PC-3 (cell line): Measurements from ENCODE around the gene MRPL49. TPM values are rescaled to one million over a fixed set of nuclear protein-coding genes. Genes with fewer than 3 reads are reported as not detected.
"Not testable (repeated sequence)": the region's sequence is repeated elsewhere in the genome, so short reads cannot be mapped to it uniquely, and the experiment has no call there.

Experiments used
- ATAC-seq: fragments of 200-7000 bp; cut with Tn5 transposase; 2 replicates; pipeline ENCODE4 v1.9.1; 2020; ENCODE audit warnings: mild to moderate bottlenecking, moderate library complexity
- BruUV-seq: library from RNA; stranded (reverse); fragments of 400-500 nt; replicated peaks from 2 replicates; lab custom pipeline; 2021; lab: Mats Ljungman, UMichigan
- CTCF ChIA-PET: fragments of 300-600 bp; sonication (Branson Sonifier 250); formaldehyde crosslinking; loops from one replicate; lab custom pipeline; 2022; ENCODE audit warnings: antibody characterized with exemption; lab: Charles Lee
- POLR2A ChIA-PET: fragments of 300-600 bp; sonication (Branson Sonifier 250); formaldehyde crosslinking; loops from one replicate; lab custom pipeline; 2022; ENCODE audit warnings: antibody characterized with exemption; ENCODE audit not compliant: unreplicated experiment; lab: Charles Lee
- DNase-seq: peaks from one replicate; pipeline ENCODE4 v3.0.0-alpha.2; 2015
- H2AFZ ChIP-seq: fragments of 300-600 bp; sonication (generic); 2 replicates; pipeline ENCODE4 v1.6.0; 2016; ENCODE audit warnings: antibody characterized with exemption, low read length
- H3F3A ChIP-seq: fragments of 300-600 bp; sonication (generic); one replicate; pipeline ENCODE4 v1.6.0; 2017; ENCODE audit warnings: antibody characterized with exemption, low read length, control low read depth, mild to moderate bottlenecking; ENCODE audit not compliant: unreplicated experiment
- H3K27ac ChIP-seq: fragments of 300-600 bp; sonication (generic); 2 replicates; pipeline ENCODE4 v1.5.1; 2016; ENCODE audit warnings: mild to moderate bottlenecking, low read length
- H3K27me3 ChIP-seq: fragments of 300-600 bp; sonication (generic); 2 replicates; pipeline ENCODE4 v1.6.1; 2016; ENCODE audit warnings: low read length, mixed read lengths
- H3K36me3 ChIP-seq: fragments of 300-600 bp; sonication (generic); 2 replicates; pipeline ENCODE4 v1.6.1; 2016; ENCODE audit warnings: low read depth, mixed run types, low read length, mixed read lengths
- H3K4me1 ChIP-seq: fragments of 300-600 bp; sonication (generic); 2 replicates; pipeline ENCODE4 v1.5.1; 2016; ENCODE audit warnings: low read length; ENCODE audit not compliant: insufficient read depth
- H3K4me2 ChIP-seq: fragments of 300-600 bp; sonication (generic); 2 replicates; pipeline ENCODE4 v1.6.0; 2016; ENCODE audit warnings: low read length
- H3K4me3 ChIP-seq: fragments of 300-600 bp; sonication (generic); 2 replicates; pipeline ENCODE4 v1.5.1; 2016; ENCODE audit warnings: mild to moderate bottlenecking, low read length, mixed read lengths
- H3K79me2 ChIP-seq: fragments of 300-600 bp; sonication (generic); 2 replicates; pipeline ENCODE4 v1.6.1; 2017; ENCODE audit warnings: low read length, mixed read lengths
- H3K9ac ChIP-seq: fragments of 300-600 bp; sonication (generic); 2 replicates; pipeline ENCODE4 v1.6.0; 2016; ENCODE audit warnings: mild to moderate bottlenecking, low read length
- H3K9me2 ChIP-seq: fragments of 300-600 bp; sonication (generic); replicated peaks from 2 replicates; pipeline ENCODE4 v1.6.1; 2016; ENCODE audit warnings: mixed run types, low read length, mixed read lengths
- H3K9me3 ChIP-seq: fragments of 300-600 bp; sonication (generic); 2 replicates; pipeline ENCODE4 v1.6.1; 2016; ENCODE audit warnings: low read length, mixed read lengths
- H4K20me1 ChIP-seq: fragments of 300-600 bp; sonication (generic); 2 replicates; pipeline ENCODE4 v1.6.1; 2016; ENCODE audit warnings: low read length, mixed read lengths
- CTCF ChIP-seq: fragments of 300-600 bp; sonication (generic); conservative IDR thresholded peaks from 2 replicates; pipeline ENCODE4 v1.5.1; 2017; ENCODE audit warnings: antibody characterized with exemption, low read depth, mild to moderate bottlenecking, low read length
- EZH2 ChIP-seq: fragments of 300-600 bp; sonication (generic); IDR thresholded peaks from one replicate; pipeline ENCODE4 v1.6.1; 2017; ENCODE audit warnings: antibody characterized with exemption, mild to moderate bottlenecking, low read length; ENCODE audit not compliant: unreplicated experiment
- EZH2phosphoT487 ChIP-seq: fragments of 300-600 bp; sonication (generic); IDR thresholded peaks from 2 replicates; pipeline ENCODE4 v1.6.1; 2018; ENCODE audit warnings: mild to moderate bottlenecking, antibody characterized with exemption, low read length, borderline replicate concordance
- intact Hi-C: fragments of 100-400 bp; cut with micrococcal nuclease; formaldehyde crosslinking; loops from 2 replicates; pipeline ENCODE4 v1.9.0; 2023
- total RNA-seq: library from RNA; depleted of rRNA; stranded (reverse); fragments of >200 nt; gene quantifications from 2 replicates; pipeline ENCODE4 v1.2.3, GENCODE V29; 2014

MRPL49 gene
- total RNA-seq, 1 experiment from 2014 or later, result 163 TPM

GRCh38 chr11:65117206-65118096, 4.7 kb upstream of the MRPL49 start, which contains the start of gene ZNHIT2:
TSS of gene ZNHIT2 (minus strand) at chr11:65117701. CDS start at chr11:65117653, 48 bp downstream.
- CTCF ChIA-PET, result interaction anchor here (0.7 kb wide), 1 partner anchor 264 kb away, joined by 3 read pairs; no protein-coding TSS in a partner anchor
- Histone ChIP-seq H3K27ac (peak within 1 kb of the TSS; percentile 74), H4K20me1 (0 out of 2 replicates have a peak, but pooled peaks cover 3% of the 10 kb centered on the region), H3K9ac (peak within 1 kb of the TSS; percentile 94), H3K4me2 (peak within 1 kb of the TSS; percentile 86), H3F3A (peaks cover 20% of the 10 kb centered on the region), H3K36me3 (peaks cover 20% of the 10 kb centered on the region), H3K79me2 (peaks cover 51% of the 10 kb centered on the region), H2AFZ (peak within 1 kb of the TSS; percentile 39), H3K9me2 (no peaks in the 10 kb centered on the region), H3K4me3 (peak within 1 kb of the TSS; percentile 77), H3K27me3 (no peaks in the 10 kb centered on the region), H3K4me1 (peaks cover 30% of the 10 kb centered on the region), H3K9me3 (no peaks in the 10 kb centered on the region)
- TF ChIP-seq EZH2 (no peak), CTCF (peak; percentile 97)
- intact Hi-C loops, result loop anchor here (1.0 to 2.0 kb wide), 4 partner anchors 21 to 137 kb away; partner anchors contain the start of genes CAPN1 and VPS51
- BruUV-seq, result no TSS peak
- ATAC-seq (peak; percentile 59), DNase-seq (peak; percentile 100)
- POLR2A ChIA-PET, result interaction anchor here (0.6 kb wide), 2 partner anchors 602 to 882 kb away, joined by 3 to 4 read pairs; no protein-coding TSS in a partner anchor

- intact Hi-C loops, result no loop called here
- TF ChIP-seq EZH2phosphoT487, result no peak
- no peak; the same call in 1 of the 2 replicates for TF ChIP-seq CTCF
- TF ChIP-seq EZH2, result no peak
- ATAC-seq, result no peak
- DNase-seq, result no peak
- Histone ChIP-seq H3K79me2 (peaks cover 59% of the 10 kb centered on the region), H3K27ac (no peak overlapping the region), H3K9me2 (no peaks in the 10 kb centered on the region), H4K20me1 (0 out of 2 replicates have a peak, but pooled peaks cover 3% of the 10 kb centered on the region), H3K4me2 (no peak overlapping the region), H3K9me3 (no peaks in the 10 kb centered on the region), H3F3A (peaks cover 20% of the 10 kb centered on the region), H3K9ac (no peak overlapping the region), H3K27me3 (no peaks in the 10 kb centered on the region), H3K4me1 (peaks cover 28% of the 10 kb centered on the region), H2AFZ (no peak overlapping the region), H3K4me3 (no peak overlapping the region), H3K36me3 (peaks cover 20% of the 10 kb centered on the region)
- POLR2A ChIA-PET, result interaction anchor here (0.6 kb wide), 1 partner anchor 883 kb away, joined by 4 read pairs; no protein-coding TSS in a partner anchor
- CTCF ChIA-PET, result no interaction called here
- BruUV-seq, result no TSS peak
Observed at GRCh38 chr11:65118097-65118837, 3.9 kb upstream of the MRPL49 start.

- H3K9ac ChIP-seq, H3K4me3 ChIP-seq, H3K9me2 ChIP-seq, POLR2A ChIA-PET, ATAC-seq, H4K20me1 ChIP-seq, H3K9me3 ChIP-seq, H2AFZ ChIP-seq, H3K27me3 ChIP-seq, intact Hi-C loops, BruUV-seq, H3K27ac ChIP-seq, H3K4me2 ChIP-seq, DNase-seq: not testable (repeated sequence)
- Histone ChIP-seq H3K4me1 (peaks cover 27% of the 10 kb centered on the region), H3F3A (peaks cover 20% of the 10 kb centered on the region), H3K79me2 (peaks cover 67% of the 10 kb centered on the region), H3K36me3 (peaks cover 20% of the 10 kb centered on the region)
- CTCF ChIA-PET, result interaction anchor here (0.7 kb wide), 1 partner anchor 10 kb away, joined by 3 read pairs; no protein-coding TSS in a partner anchor
Observed at GRCh38 chr11:65118891-65119669, 3.0 kb upstream of the MRPL49 start.
